Right ventricle myocardium inferior (tissue), 1 donor: Measurements from ENCODE around the gene LCN12. TPM values are rescaled to one million over a fixed set of nuclear protein-coding genes. Genes with fewer than 3 reads are reported as not detected.

Experiments used
- ATAC-seq: fragments of 200-7000 bp; cut with Tn5 transposase; one replicate; pipeline ENCODE4 v1.9.1; 2020; ENCODE audit warnings: mild to moderate bottlenecking, moderate library complexity
- DNase-seq: peaks from one replicate; pipeline ENCODE4 v3.0.0; 2021; ENCODE audit errors: missing footprints
- intact Hi-C: fragments of 100-400 bp; cut with DNase I; formaldehyde crosslinking; loops from one replicate; pipeline ENCODE4 v1.11.0; 2022
- total RNA-seq: library from RNA; stranded (reverse); fragmentation: NEBNext Ultra II Directional; extraction: Animal tissue kit (Norgen Biotek cat#: 25700); gene quantifications from one replicate; pipeline ENCODE4 v1.2.1, GENCODE V29; 2021
- donor health status: DM: no; HTN: yes; CAD: no; lungs with severe emphysema.

The LCN12 gene
- total RNA-seq, 1 donor from 2014 or later: 2.9 TPM

DNA sequence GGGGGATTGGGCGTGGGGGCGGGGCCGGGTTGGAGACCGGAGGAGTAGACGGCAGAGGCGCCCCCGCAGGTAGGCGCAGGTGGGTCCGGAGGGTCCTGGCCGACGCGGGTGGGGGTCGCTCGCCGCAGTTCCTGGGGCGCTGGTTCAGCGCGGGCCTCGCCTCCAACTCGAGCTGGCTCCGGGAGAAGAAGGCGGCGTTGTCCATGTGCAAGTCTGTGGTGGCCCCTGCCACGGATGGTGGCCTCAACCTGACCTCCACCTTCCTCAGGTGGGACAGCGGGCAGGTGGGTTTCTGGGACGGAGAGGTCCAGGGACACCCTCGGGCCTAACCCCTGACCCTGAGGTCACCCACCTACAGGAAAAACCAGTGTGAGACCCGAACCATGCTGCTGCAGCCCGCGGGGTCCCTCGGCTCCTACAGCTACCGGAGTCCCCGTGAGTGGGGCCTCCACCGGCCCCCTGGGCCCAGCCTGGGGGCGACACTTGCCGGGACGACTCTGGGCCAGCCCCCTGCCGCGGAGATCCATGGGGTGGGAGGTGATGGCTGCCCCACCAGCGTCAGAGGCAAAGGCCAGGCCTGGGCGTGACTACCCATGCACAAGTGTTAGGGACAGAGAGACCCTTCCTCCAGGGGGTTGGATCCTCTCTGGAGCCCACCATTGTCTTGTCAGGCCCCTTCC is 26.9 kb downstream of the LCN12 start:
- no peak for DNase-seq
- ATAC-seq: no peak
- intact Hi-C loops: loop anchor here (1.0 kb wide), 1 partner anchor 29 kb away; no protein-coding TSS in a partner anchor

- intact Hi-C loops: no loop called here
- no peak for DNase-seq
- no peak for ATAC-seq
Observed at GRCh38 chr9:136979769-136980587, 27.9 kb downstream of the LCN12 start.

- ATAC-seq (no peak), DNase-seq (no peak)
- intact Hi-C loops: no loop called here
Observed at GRCh38 chr9:136980669-136981478, 28.8 kb downstream of the LCN12 start.

DNA sequence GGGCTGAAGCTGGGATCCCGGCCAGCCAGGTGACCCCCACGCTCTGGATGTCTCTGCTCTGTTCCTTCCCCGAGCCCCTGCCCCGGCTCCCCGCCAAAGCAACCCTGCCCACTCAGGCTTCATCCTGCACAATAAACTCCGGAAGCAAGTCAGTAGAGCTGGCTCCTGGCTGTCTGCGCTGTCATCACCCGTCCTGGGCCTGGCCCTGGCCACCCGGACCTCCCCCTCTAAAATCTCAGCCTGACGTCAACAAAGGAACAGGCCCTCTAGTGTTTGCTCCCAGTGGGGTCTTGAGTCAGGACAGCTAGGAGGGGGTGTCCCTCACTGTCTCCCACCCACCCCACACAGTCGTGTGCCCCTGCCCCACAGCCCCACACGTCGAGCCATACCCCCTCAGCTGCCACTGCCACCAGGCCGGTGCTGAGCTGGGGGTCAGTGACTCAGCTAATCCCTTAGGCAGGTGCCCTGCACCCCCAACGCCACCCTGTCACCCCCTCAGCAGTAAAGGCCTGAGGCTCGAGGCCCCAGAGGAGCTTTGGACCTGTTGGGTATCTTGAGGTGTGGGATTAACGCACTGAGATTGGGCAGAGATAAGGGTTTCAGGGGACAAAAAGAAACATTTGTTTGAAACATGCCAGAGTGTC is 29.6 kb downstream of the LCN12 start:
- intact Hi-C loops: no loop called here
- DNase-seq: no peak
- ATAC-seq: peak; percentile 9

DNA sequence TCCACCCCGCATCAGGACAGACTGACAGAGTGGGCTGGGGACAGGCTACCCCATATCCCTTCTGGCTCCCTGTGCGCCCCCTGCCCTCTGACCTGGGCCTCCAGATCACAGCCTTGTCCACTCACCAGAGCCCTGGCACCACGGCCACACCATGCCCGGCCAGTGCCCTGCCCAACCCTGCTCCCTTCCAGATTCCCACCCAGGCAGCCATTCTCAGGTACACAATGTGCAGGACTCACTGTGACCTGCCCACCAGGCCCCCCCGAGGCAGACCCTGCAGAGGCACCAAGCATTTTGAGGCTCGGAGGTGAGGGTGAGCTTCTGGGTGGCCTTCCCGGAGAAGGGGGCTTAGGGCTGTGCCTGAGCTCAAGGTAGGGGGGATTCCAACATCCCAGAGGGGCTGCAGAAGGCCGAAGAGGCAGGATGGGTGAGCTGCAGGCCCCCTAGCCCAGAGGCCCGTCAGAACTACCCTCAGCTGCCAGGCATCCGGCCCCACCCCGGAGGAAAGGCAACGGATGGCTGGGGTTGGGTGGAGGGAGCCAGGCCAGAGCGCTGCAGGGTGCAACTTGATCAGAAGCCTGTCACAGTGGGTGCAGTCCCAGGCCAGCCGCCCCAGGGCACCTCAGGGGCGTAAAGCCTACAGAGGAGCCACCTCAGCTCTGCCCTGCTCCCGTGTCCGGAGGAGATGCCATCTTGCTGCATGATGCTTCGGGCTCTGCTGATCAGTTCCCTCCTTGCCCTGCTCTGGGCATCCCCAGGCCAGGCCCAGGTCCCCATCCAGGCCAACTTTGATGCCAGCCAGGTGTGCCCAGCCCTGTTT is 30.4 kb downstream of the LCN12 start, which contains the start of gene LCNL1:
Gene LCNL1 (plus strand): TSS at position 762 of the 820 bp plus-strand sequence. CDS start 594 bp downstream, outside the sequence.
- intact Hi-C loops: no loop called here
- ATAC-seq (peak; percentile 1), DNase-seq (no peak)

GRCh38 chr9:136983167-136983566 is 31.1 kb downstream of the LCN12 start:
- intact Hi-C loops: no loop called here
- DNase-seq: no peak
- ATAC-seq: no peak

DNA sequence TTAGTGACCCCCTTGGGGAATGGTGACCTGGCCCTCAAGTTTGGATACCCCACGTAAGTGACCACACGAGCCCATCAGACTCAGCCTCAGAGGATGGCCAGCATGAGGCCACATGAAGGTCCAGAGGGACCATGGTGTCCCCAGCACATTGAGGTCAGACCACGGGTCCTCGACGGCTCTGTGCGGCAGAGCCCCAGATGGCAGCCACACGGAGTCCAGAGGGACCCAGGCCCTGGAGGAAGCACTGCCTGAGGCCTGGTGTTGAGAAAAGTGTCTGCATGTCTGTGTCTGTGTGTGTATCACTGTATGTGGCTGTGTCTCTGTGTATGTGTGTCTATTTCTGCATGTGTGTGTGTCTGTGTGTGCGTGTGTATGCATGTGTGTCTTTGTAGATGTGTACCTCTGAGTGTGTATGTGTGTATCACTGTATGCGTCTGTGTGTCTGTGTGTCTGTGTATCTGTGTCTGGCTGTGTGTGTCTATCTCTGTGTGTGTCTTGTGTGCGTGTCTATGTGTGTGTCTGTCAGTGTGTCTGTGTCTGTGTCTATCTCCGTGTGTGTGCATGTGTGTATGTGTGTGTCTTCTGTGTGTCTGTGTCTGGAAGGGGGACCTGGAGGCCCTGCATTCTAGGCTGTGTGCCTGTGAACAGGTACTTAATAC is 31.7 kb downstream of the LCN12 start:
- DNase-seq (no peak), ATAC-seq (peak; percentile 0)
- intact Hi-C loops: no loop called here

GRCh38 chr9:136984464-136985026 is 32.5 kb downstream of the LCN12 start:
- intact Hi-C loops: no loop called here
- DNase-seq (no peak), ATAC-seq (no peak)

DNA sequence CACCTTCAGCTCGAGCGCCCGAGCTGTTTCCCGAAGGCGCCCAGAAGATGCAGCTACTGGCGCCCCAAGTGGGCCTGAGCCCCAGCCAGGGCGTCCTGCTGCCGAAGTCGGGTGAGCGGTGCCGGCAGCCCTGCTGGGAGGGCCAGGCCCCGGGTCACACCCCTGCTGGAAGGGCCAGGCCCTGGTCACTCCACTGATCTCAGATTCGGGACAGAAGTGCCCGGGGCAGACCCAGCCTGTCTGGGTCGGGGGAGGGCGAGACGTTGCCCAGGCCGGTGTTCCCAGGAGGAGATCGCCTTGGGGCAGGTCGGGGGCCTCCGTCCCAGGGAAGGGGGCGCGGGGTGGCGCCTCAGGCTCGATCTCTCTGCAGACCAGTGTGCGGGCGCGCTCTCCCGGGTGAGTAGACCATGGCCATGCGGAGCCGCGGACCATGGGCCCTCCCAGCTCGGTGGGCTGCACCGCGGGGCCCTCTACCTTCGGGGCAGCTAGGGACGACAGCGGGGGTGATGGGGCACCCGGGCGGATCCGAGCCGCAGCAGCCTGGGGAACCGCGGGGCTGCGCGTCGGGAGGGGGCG is 33.0 kb downstream of the LCN12 start:
- intact Hi-C loops: no loop called here
- no peak for DNase-seq
- ATAC-seq: no peak

GRCh38 chr9:136985853-136986252 is 33.8 kb downstream of the LCN12 start:
- ATAC-seq (no peak), DNase-seq (no peak)
- intact Hi-C loops: no loop called here

DNA sequence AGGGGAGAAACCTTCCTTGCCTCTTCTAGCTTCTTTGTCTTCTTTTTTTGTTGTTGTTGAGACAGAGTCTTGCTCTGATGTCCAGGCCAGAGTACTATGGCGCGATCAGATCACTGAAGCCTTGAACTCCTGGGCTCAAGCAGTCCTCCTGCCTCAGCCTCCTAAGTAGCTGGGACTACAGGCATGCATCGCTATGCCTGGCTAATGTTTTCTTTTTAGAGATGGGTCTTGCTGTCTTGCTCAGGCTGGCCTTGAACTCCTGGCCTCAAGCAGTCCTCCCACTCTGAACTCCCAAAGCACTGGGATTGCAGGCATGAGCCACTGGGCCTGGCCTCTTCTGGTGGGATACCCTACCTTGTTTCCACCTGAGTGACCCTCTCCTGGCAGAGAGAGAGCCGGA is 36.8 kb downstream of the LCN12 start:
- ATAC-seq (no peak), DNase-seq (no peak)
- intact Hi-C loops: no loop called here

DNA sequence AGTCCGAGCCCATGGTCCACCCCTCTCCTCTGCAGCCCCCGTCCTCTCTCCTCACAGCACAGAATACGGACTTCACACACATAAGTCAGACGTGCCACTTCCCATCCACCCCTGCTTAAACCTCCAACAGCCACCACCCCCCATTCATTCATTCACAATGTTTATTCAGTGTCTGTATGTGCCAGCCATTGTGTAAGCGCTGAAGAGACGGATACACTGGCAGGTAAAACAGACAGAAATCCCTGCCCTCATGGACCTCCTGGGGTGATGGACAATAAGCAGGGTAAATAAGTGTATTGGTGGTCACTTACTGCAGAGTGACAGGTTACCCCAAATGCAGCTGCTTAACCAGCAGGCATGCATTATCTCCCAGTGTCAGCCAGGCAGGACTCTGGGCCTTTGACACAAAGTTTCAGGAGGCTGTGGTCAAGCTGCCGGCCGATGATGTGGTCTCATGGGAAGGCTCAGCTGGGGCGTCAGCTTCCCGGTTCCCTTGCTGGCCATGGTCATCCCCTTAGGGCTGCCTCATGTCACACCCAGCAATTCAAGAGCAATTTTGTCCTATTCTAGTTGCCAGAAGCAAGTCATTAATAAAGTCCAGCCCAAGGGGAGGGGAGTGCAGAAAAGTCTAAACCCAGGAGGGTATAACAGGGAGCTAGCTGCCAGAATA is 38.3 kb downstream of the LCN12 start:
- DNase-seq (no peak), ATAC-seq (no peak)
- intact Hi-C loops: loop anchor here (2.0 kb wide), 1 partner anchor 40 kb away; no protein-coding TSS in a partner anchor

DNA sequence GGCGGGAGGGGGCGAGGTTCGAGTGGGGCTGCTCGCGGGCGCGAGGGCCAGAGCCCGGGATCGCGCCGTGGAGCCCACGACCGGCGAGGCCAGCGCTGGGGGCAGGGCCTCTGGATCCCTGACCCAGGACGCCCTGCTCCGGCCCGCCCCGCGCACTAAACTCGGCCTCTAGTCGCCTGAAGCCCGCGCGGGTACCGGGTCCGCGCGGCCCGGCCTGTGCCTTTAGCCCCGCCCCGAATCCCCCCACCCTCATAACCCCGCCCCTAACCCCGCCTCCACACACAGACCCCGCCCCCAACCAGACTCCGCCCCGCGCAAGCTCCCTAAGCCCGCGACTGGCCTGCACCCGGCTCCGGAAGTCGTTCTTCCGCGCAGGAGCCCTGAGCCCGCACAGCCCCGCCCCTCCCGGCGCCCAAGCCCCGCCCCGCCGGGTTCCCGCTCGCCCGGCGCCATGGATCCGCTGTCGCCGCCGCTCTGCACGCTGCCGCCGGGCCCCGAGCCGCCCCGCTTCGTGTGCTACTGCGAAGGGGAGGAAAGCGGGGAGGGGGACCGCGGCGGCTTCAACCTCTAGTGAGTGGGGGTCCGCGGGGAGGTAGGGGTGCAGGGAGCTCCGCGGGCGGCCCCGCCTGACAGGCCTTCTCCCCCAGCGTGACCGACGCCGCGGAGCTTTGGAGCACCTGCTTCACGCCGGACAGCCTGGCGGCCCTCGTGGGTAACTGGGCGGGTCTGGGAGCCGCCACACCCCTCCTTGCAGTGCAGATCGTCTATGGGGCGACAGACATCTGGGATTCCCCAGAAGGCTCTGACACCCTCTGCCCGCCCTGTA is 40.1 kb downstream of the LCN12 start, which contains the start of gene PAXX:
Gene PAXX (plus strand): TSS at position 430 of the 826 bp plus-strand sequence. CDS start 22 bp downstream, at position 452.
- ATAC-seq (peak; percentile 97), DNase-seq (peak; percentile 97)
- intact Hi-C loops: loop anchor here (2.0 kb wide), 1 partner anchor 41 kb away; no protein-coding TSS in a partner anchor

DNA sequence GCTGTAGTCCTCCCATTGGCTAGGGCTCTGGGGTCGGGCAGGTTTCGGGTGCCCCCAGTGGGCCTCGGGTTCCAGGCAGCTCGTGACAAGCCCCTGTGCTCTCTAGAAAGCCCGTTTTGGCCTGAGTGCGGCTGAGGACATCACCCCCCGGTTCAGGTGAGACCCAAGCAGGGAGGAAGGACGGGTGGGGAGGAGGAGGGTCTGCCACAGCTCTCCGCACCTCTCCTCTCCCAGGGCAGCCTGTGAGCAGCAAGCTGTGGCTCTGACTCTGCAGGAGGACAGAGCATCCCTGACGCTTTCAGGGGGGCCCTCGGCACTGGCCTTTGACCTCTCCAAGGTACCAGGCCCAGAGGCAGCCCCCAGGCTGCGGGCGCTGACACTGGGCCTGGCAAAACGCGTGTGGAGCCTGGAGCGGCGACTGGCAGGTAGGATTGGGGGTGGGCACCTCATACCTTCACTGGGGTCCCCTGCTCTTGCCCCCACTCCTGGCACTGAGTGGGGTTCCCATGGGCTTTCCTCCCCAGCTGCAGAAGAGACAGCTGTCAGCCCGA is 40.8 kb downstream of the LCN12 start:
- ATAC-seq: no peak
- no peak for DNase-seq
- intact Hi-C loops: no loop called here
